Endodermal cell (in vitro differentiated cells): Measurements from ENCODE around the gene LEMD1. TPM values are rescaled to one million over a fixed set of nuclear protein-coding genes. Genes with fewer than 3 reads are reported as not detected.

ENCODE experiments used
- DNase-seq: peaks from one replicate; pipeline ENCODE4 v3.0.0-alpha.2; 2017
- H3K27ac ChIP-seq: 2 replicates; pipeline ENCODE4 v1.5.1; 2013; ENCODE audit warnings: mild to moderate bottlenecking, low read depth, low read length, moderate library complexity
- H3K27me3 ChIP-seq: 2 replicates; pipeline ENCODE4 v1.6.1; 2013; ENCODE audit warnings: mild to moderate bottlenecking, low read length, moderate library complexity; ENCODE audit not compliant: insufficient read depth, control insufficient read depth, poor library complexity, severe bottlenecking
- H3K36me3 ChIP-seq: 2 replicates; pipeline ENCODE4 v1.7.0; 2013; ENCODE audit warnings: mild to moderate bottlenecking, low read length, moderate library complexity; ENCODE audit not compliant: control insufficient read depth, insufficient read depth
- H3K4me1 ChIP-seq: one replicate; pipeline ENCODE4 v1.7.0; 2013; ENCODE audit warnings: low read length; ENCODE audit not compliant: control insufficient read depth, insufficient read depth
- H3K4me3 ChIP-seq: 2 replicates; pipeline ENCODE4 v1.5.1; 2013; ENCODE audit warnings: mild to moderate bottlenecking, low read length, moderate library complexity
- H3K9ac ChIP-seq: 2 replicates; pipeline ENCODE4 v1.6.1; 2013; ENCODE audit warnings: mild to moderate bottlenecking, low read length, moderate library complexity; ENCODE audit not compliant: poor library complexity, severe bottlenecking; ENCODE audit errors: extremely low read depth
- H3K9me3 ChIP-seq: 2 replicates; pipeline ENCODE4 v1.6.1; 2013; ENCODE audit warnings: mild to moderate bottlenecking, low read length, moderate library complexity; ENCODE audit not compliant: control insufficient read depth
- H3K27ac Mint-ChIP-seq: 2 replicates; pipeline ENCODE4 v1.8.0; 2020; ENCODE audit warnings: mixed read lengths
- H3K27me3 Mint-ChIP-seq: 2 replicates; pipeline ENCODE4 v1.8.0; 2021; ENCODE audit warnings: mild to moderate bottlenecking, mixed read lengths; ENCODE audit not compliant: insufficient read depth
- H3K36me3 Mint-ChIP-seq: 2 replicates; pipeline ENCODE4 v1.8.0; 2020; ENCODE audit warnings: low read depth, mixed read lengths
- H3K4me1 Mint-ChIP-seq: 2 replicates; pipeline ENCODE4 v1.8.0; 2020; ENCODE audit warnings: mixed read lengths
- H3K4me3 Mint-ChIP-seq: 2 replicates; pipeline ENCODE4 v1.8.0; 2020; ENCODE audit warnings: mild to moderate bottlenecking, moderate library complexity, mixed read lengths
- H3K9me3 Mint-ChIP-seq: 2 replicates; pipeline ENCODE4 v1.8.0; 2020; ENCODE audit warnings: mild to moderate bottlenecking, mixed read lengths
- WGBS, 2 experiments: methylation state at CpG; one replicate each; pipeline versions ENCODE4 v1.1.5 to v1.1.7; 2013; ENCODE audit warnings: missing lambda C conversion rate in 2 of 2, mixed read lengths in 1 of 2; ENCODE audit not compliant: insufficient coverage in 1 of 2, insufficient read length in 1 of 2; 5-methylcytosine and 5-hydroxymethylcytosine counted together
- total RNA-seq, 2 donors: library from RNA; stranded (reverse); fragmentation: NEBNext Ultra II Directional in 1 of 2; extraction: Animal tissue kit (Norgen Biotek cat#: 25700) in 1 of 2; gene quantifications; 2 replicates in 1 of 2; 3 replicates in 1 of 2; pipeline ENCODE4 v1.2.1, GENCODE V29; 2021
- TF ChIP-seq, protein P1 (sequence below): fragments of 200-600 bp; sonication (generic); conservative IDR thresholded peaks from 2 replicates; pipeline ENCODE4 v1.5.0; 2021; ENCODE audit warnings: antibody characterized with exemption, mild to moderate bottlenecking

LEMD1 gene
- total RNA-seq, 2 donors from 2014 or later = 13.5 to 16.7 TPM

- Histone ChIP-seq H3K4me1 (peaks cover 6% of the 10 kb centered on the region), H3K4me3 (no peak within 1 kb of the TSS), H3K27ac (peak within 1 kb of the TSS; percentile 79), H3K36me3 (no peaks in the 10 kb centered on the region), H3K9me3 (no peaks in the 10 kb centered on the region), H3K9ac (no peak within 1 kb of the TSS), H3K27me3 (no peaks in the 10 kb centered on the region)
- TF ChIP-seq, protein P1, sequence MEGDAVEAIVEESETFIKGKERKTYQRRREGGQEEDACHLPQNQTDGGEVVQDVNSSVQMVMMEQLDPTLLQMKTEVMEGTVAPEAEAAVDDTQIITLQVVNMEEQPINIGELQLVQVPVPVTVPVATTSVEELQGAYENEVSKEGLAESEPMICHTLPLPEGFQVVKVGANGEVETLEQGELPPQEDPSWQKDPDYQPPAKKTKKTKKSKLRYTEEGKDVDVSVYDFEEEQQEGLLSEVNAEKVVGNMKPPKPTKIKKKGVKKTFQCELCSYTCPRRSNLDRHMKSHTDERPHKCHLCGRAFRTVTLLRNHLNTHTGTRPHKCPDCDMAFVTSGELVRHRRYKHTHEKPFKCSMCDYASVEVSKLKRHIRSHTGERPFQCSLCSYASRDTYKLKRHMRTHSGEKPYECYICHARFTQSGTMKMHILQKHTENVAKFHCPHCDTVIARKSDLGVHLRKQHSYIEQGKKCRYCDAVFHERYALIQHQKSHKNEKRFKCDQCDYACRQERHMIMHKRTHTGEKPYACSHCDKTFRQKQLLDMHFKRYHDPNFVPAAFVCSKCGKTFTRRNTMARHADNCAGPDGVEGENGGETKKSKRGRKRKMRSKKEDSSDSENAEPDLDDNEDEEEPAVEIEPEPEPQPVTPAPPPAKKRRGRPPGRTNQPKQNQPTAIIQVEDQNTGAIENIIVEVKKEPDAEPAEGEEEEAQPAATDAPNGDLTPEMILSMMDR = no peak
- no peaks in the 10 kb centered on the region for H3K9me3 Mint-ChIP-seq
- peaks cover 11% of the 10 kb centered on the region for H3K27me3 Mint-ChIP-seq
- H3K4me3 Mint-ChIP-seq = no peak within 1 kb of the TSS
- H3K36me3 Mint-ChIP-seq = no peaks in the 10 kb centered on the region
- peak; percentile 62 for DNase-seq
- WGBS, 2 experiments = 66 to 67% methylated on average over 12 to 20 of the region's 20 CpGs
- H3K4me1 Mint-ChIP-seq = peaks cover 25% of the 10 kb centered on the region
- no peak within 1 kb of the TSS for H3K27ac Mint-ChIP-seq
Measured at GRCh38 chr1:205356440-205357139, 65.3 kb downstream of the LEMD1 start, which contains the start of gene KLHDC8A. Gene KLHDC8A (minus strand): TSS chr1:205356922. CDS start chr1:205343604, 13,318 bp downstream.

DNA sequence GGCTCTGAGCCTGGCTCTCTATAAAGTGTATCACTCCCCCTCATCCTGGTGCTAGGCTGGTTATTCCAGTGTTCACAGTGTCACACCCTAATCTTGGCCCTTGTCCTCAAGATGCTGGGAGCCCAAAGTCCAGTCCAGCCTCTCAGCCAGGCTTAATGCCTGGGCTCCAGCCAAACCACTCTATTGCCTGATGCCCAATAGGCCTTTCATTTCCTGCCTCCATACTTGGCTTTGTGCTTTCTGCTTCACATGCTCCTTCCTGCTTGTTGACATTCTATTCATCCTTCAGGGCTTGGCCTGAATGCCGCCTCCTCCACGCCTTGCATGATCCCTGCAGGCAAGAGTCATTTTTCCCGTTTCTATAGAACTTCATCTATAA lies 66.8 kb downstream of the LEMD1 start:
- TF ChIP-seq, protein P1 = no peak
- Mint-ChIP-seq H3K27me3 (peaks cover 10% of the 10 kb centered on the region), H3K4me3 (no peak overlapping the region), H3K36me3 (no peaks in the 10 kb centered on the region), H3K27ac (no peak overlapping the region), H3K9me3 (no peaks in the 10 kb centered on the region), H3K4me1 (peaks cover 34% of the 10 kb centered on the region)
- H3K4me3 ChIP-seq = no peak overlapping the region
- H3K4me1 ChIP-seq = peaks cover 14% of the 10 kb centered on the region
- H3K27ac ChIP-seq = no peak overlapping the region
- no peaks in the 10 kb centered on the region for H3K9me3 ChIP-seq
- H3K9ac ChIP-seq = no peak overlapping the region
- WGBS, 2 experiments = 92 to 100% methylated on average over 2 to 3 of the region's 3 CpGs
- H3K36me3 ChIP-seq = no peaks in the 10 kb centered on the region
- no peak for DNase-seq
- no peaks in the 10 kb centered on the region for H3K27me3 ChIP-seq

- H3K36me3 Mint-ChIP-seq = no peaks in the 10 kb centered on the region
- TF ChIP-seq, protein P1 = peak; percentile 93
- peak; percentile 86 for DNase-seq
- no peak overlapping the region for H3K27ac ChIP-seq
- no peaks in the 10 kb centered on the region for H3K9me3 ChIP-seq
- H3K27me3 ChIP-seq = no peaks in the 10 kb centered on the region
- no peak overlapping the region for H3K27ac Mint-ChIP-seq
- no peaks in the 10 kb centered on the region for H3K9me3 Mint-ChIP-seq
- no peak overlapping the region for H3K9ac ChIP-seq
- H3K27me3 Mint-ChIP-seq = peaks cover 10% of the 10 kb centered on the region
- no peaks in the 10 kb centered on the region for H3K36me3 ChIP-seq
- 33 to 37% methylated on average over 3 to 5 of the region's 5 CpGs for WGBS, 2 experiments
- H3K4me1 ChIP-seq = peaks cover 11% of the 10 kb centered on the region
- H3K4me3 ChIP-seq = no peak overlapping the region
- H3K4me1 Mint-ChIP-seq = peaks cover 34% of the 10 kb centered on the region
- no peak overlapping the region for H3K4me3 Mint-ChIP-seq
Measured at GRCh38 chr1:205354259-205355074, 67.4 kb downstream of the LEMD1 start.
